HG03280 (cell line): ENCODE data around the gene PTX3.

Experiments
- ATAC-seq: cut with Tn5 transposase; IDR thresholded peaks from one replicate; pipeline ENCODE4 v1.9.1; 2021; ENCODE audit warnings: mild to moderate bottlenecking, moderate library complexity; ENCODE audit not compliant: unreplicated experiment

Gene PTX3

DNA sequence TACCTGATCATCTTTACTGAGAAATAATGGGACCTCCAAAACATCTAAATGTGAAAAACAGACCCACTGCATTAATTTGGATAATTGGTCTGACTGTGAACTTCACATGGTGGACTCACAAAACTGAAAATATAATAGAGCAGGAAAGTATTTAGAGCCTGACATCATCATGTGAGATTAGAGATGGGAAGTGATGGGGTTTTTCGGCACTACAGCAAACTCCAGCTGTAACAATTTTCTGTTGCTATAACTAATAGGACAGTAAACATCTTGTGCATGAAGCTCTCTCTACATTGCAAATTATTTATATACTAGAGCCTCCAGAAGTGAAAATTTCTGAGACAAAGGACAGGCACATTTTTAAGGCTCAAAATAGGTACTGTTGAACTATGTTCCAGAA is 34.4 kb downstream of the PTX3 start:
- ATAC-seq, result no peak

GRCh38 chr3:157472648-157473047 is 36.0 kb downstream of the PTX3 start:
- ATAC-seq, result no peak

DNA sequence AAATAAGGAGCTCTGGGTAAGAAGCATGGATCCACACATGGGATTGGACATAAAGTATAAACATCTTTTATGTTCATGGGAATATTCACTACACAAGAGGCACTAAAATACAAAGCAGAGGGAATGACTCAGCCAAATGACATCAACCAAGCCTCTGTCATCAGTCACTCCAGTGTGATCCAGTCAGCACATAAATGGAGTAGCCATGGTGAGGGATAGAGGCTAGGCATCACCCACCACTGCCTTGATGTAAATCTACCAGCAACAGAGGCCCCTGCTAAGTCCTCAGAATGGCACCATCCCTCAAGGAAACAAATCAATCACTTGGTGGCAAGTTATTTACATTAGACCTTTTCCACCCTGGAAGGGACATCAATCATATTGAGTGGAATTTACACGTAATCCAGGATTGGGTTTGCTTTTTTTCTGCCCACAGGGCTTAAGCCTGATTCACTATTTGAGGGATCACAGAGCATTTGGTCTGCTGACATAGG is 39.3 kb downstream of the PTX3 start:
- no peak for ATAC-seq

DNA sequence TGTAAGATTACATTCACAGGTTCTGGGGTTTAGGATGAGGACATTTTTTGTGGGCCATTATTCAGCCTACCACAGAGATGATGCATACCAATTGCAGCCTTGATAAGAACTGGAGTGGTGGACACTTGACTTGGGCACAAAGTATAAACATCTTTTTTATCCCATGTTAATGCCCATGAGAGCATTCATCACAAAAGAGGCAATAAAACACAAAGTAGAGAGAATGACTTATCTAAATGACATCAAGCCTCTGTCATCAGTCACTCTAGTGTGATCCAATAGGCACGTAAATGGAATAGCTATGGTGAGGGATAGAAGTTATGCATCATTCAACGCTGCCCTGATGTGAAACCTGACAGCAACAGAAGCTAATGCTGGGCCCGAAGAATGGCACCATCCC is 40.8 kb downstream of the PTX3 start:
- ATAC-seq, result no peak

- ATAC-seq, result no peak
These were observed 43.0 kb downstream of the PTX3 start for GRCh38 chr3:157479464-157480243.

- ATAC-seq, result no peak
These were observed 50.7 kb downstream of the PTX3 start for GRCh38 chr3:157487339-157487738.

DNA sequence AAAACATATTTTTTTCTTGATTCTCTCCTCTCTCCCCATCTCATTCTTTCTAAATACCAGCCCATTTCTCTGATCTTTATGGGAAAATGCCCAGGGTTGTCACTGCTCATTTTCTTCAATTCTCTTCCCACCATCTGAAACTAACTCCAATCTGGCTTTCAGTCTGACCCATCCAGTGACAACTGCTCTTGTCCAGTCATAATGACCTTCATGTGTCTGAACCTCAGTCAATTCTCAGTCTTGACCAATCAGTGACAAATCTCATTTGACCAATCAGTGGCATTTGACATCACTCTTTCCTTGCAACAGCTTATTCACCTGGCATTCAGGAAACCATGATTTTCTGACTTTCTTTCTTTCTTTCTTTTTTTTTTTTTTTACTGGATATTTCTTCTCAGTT is 51.5 kb downstream of the PTX3 start:
- no peak for ATAC-seq

GRCh38 chr3:157491136-157491535 is 54.5 kb downstream of the PTX3 start:
- no peak for ATAC-seq
